HepG2 (cell line): ENCODE measurements around the gene UTP20. TPM values are rescaled to one million over a fixed set of nuclear protein-coding genes. Genes with fewer than 3 reads are reported as not detected.
A peak's percentile ranks its signal among the peaks of the same experiment; 100 is the strongest.

Experiments used
- ATAC-seq: fragments of 200-7000 bp; cut with Tn5 transposase; 3 replicates; pipeline ENCODE4 v1.9.1; 2020; ENCODE audit warnings: mild to moderate bottlenecking, moderate library complexity
- BruUV-seq: library from RNA; stranded (reverse); fragments of 400-500 nt; replicated peaks from 2 replicates; lab custom pipeline; 2021; lab: Mats Ljungman, UMichigan
- CTCF ChIA-PET: fragments of 300-600 bp; formaldehyde crosslinking; extraction: SDS; loops from one replicate; lab custom pipeline; 2021; ENCODE audit warnings: low total read pairs, inconsistent platforms, low intra/inter-chr PET ratio; lab: Yijun Ruan, JAX
- POLR2A ChIA-PET: fragments of 350-600 bp; sonication (Branson Sonifier 250); formaldehyde crosslinking; loops from one replicate; lab custom pipeline; 2020; ENCODE audit warnings: antibody characterized with exemption, inconsistent platforms; lab: Yijun Ruan, JAX
- DNase-seq: peaks from one replicate; pipeline ENCODE4 v3.0.0-alpha.2; 2015; ENCODE audit warnings: low spot score
- FAIRE-seq: peaks from 3 replicates; lab custom pipeline; 2011; peaks lifted over from hg19 to GRCh38; lab: Jason Lieb, UNC
- H2AFZ ChIP-seq: one replicate; pipeline ENCODE4 v1.6.1; 2011; ENCODE audit warnings: low read length, inconsistent platforms
- H3K27ac ChIP-seq: fragments of 300-600 bp; 3 replicates; pipeline ENCODE4 v1.8.0; 2011; ENCODE audit warnings: mixed run types, mild to moderate bottlenecking, mixed read lengths, low read length, inconsistent platforms; ENCODE audit not compliant: insufficient read depth; ENCODE audit errors: extremely low read length
- H3K27me3 ChIP-seq, 2 experiments: fragments of 200-600 bp in 1 of 2; 2 replicates in 1 of 2; 3 replicates in 1 of 2; pipeline versions ENCODE4 v1.6.0 to v1.8.0; 2011; ENCODE audit warnings: low read length in 2 of 2, mild to moderate bottlenecking in 2 of 2, moderate library complexity in 2 of 2, inconsistent platforms in 1 of 2; ENCODE audit not compliant: insufficient read depth in 2 of 2, control insufficient read depth in 1 of 2
- H3K36me3 ChIP-seq, 2 experiments: fragments of 200-600 bp in 1 of 2; replicated peaks in 1 of 2; 2 replicates in 1 of 2; 3 replicates in 1 of 2; pipeline versions ENCODE4 v1.5.1 to v1.8.0; 2011; ENCODE audit warnings: low read length in 2 of 2, inconsistent platforms in 1 of 2; ENCODE audit not compliant: insufficient read depth in 2 of 2, control insufficient read depth in 1 of 2
- H3K4me1 ChIP-seq: 2 replicates; pipeline ENCODE4 v1.5.1; 2012; ENCODE audit warnings: low read length, inconsistent platforms; ENCODE audit not compliant: insufficient read depth
- H3K4me2 ChIP-seq: 2 replicates; pipeline ENCODE4 v1.6.0; 2011; ENCODE audit warnings: low read depth, low read length, inconsistent platforms
- H3K4me3 ChIP-seq, 3 experiments: fragments of 200-600 bp in 1 of 3; sonication (generic), shearing (Covaris generic) in 1 of 3; replicated peaks in 1 of 3; 2 replicates each; pipeline ENCODE4 v1.5.1; 2011 to 2016; ENCODE audit warnings: low read length in 3 of 3, inconsistent platforms in 2 of 3, low read depth in 2 of 3, mild to moderate bottlenecking in 2 of 3, control low read depth in 1 of 3, mixed read lengths in 1 of 3; ENCODE audit not compliant: insufficient read depth in 1 of 3
- H3K79me2 ChIP-seq: one replicate; pipeline ENCODE4 v1.6.1; 2011; ENCODE audit warnings: low read length, inconsistent platforms; ENCODE audit not compliant: insufficient read depth
- H3K9ac ChIP-seq: 2 replicates; pipeline ENCODE4 v1.6.0; 2011; ENCODE audit warnings: mild to moderate bottlenecking, low read depth, low read length, inconsistent platforms; ENCODE audit not compliant: insufficient read depth
- H3K9me3 ChIP-seq: 2 replicates; pipeline ENCODE4 v1.5.1; 2012; ENCODE audit warnings: mild to moderate bottlenecking, low read length
- H4K20me1 ChIP-seq: 2 replicates; pipeline ENCODE4 v1.6.0; 2011; ENCODE audit warnings: inconsistent platforms, mild to moderate bottlenecking, low read length, moderate library complexity; ENCODE audit not compliant: insufficient read depth
- CBFB ChIP-seq: sonication (generic); formaldehyde crosslinking; IDR thresholded peaks from 2 replicates; pipeline ENCODE4 v1.4.0; 2020; ENCODE audit warnings: missing genetic modification reagents
- ELF3 ChIP-seq: IDR thresholded peaks from 2 replicates; pipeline ENCODE4 v1.6.1; 2016; ENCODE audit warnings: missing genetic modification reagents, missing compliant biosample characterization
- FOXK1 ChIP-seq: sonication (generic); formaldehyde crosslinking; IDR thresholded peaks from 2 replicates; pipeline ENCODE4 v1.4.0; 2020; ENCODE audit warnings: low read depth, missing genetic modification reagents, borderline replicate concordance
- MAFF ChIP-seq: IDR thresholded peaks from 2 replicates; pipeline ENCODE4 v1.6.1; 2011; ENCODE audit warnings: low read depth, low read length, improper control_type of control experiment
- MAFK ChIP-seq, 2 experiments: IDR thresholded peaks in 1 of 2; conservative IDR thresholded peaks in 1 of 2; 2 replicates each; pipeline ENCODE4 v1.6.1; 2011; ENCODE audit warnings: improper control_type of control experiment in 2 of 2, low read length in 2 of 2
- RFX1 ChIP-seq: fragments of 450-650 bp; IDR thresholded peaks from 2 replicates; pipeline ENCODE4 v1.6.1; 2017
- TAF1 ChIP-seq: sonication (generic); formaldehyde crosslinking; IDR thresholded peaks from 2 replicates; pipeline ENCODE4 v1.4.0; 2020; ENCODE audit warnings: missing genetic modification reagents
- TCF12 ChIP-seq, 2 experiments: fragments of 450-650 bp in 1 of 2; sonication (generic) in 1 of 2; formaldehyde crosslinking in 1 of 2; IDR thresholded peaks; 2 replicates each; pipeline versions ENCODE4 v1.6.1 to v1.8.0; 2017 to 2022; ENCODE audit warnings: antibody characterized with exemption in 1 of 2, mild to moderate bottlenecking in 1 of 2, missing genetic modification reagents in 1 of 2, moderate library complexity in 1 of 2
- ZBTB37 ChIP-seq: sonication (generic); formaldehyde crosslinking; IDR thresholded peaks from 2 replicates; pipeline ENCODE4 v1.4.0; 2020; ENCODE audit warnings: mild to moderate bottlenecking, missing genetic modification reagents
- ZNF160 ChIP-seq: sonication (generic); formaldehyde crosslinking; IDR thresholded peaks from 2 replicates; pipeline ENCODE4 v1.8.0; 2022; ENCODE audit warnings: mild to moderate bottlenecking, inconsistent platforms, missing genetic modification reagents
- ZNF562 ChIP-seq: sonication (generic); formaldehyde crosslinking; IDR thresholded peaks from 2 replicates; pipeline ENCODE4 v1.8.0; 2022; ENCODE audit warnings: missing genetic modification reagents, borderline replicate concordance
- WGBS: methylation state at CpG from one replicate; pipeline ENCODE4 v1.1.6; 2017; ENCODE audit warnings: low lambda C conversion rate; 5-methylcytosine and 5-hydroxymethylcytosine counted together
- in situ Hi-C: cut with HindIII; loops from 2 replicates; pipeline ENCODE4 v1.10.0; 2017; ENCODE audit warnings: low pct_unique_long_range_greater_than_20kb; ENCODE audit not compliant: extremely low pct_ligation_motif_present
- intact Hi-C: fragments of 100-400 bp; cut with micrococcal nuclease; formaldehyde crosslinking; loops from one replicate; pipeline ENCODE4 v1.10.0; 2022; ENCODE audit not compliant: unreplicated experiment
- polyA plus RNA-seq, 8 experiments: library from polyadenylated mRNA; depleted of rRNA in 3 of 8; stranded (reverse) in 7 of 8; unstranded in 1 of 8; fragments of >200 nt; fragmentation: Illumina TruSeq in 4 of 8; extraction: Trizol in 4 of 8; gene quantifications; 2 replicates each; pipeline versions ENCODE4 v1.2.1 to v1.2.3, GENCODE V29; 2011 to 2016; ENCODE audit warnings: low read depth in 4 of 8, missing spikeins in 1 of 8, mixed read lengths in 1 of 8; ENCODE audit not compliant: insufficient read depth in 1 of 8
- total RNA-seq, 5 experiments: library from RNA; depleted of rRNA; stranded (reverse); fragments of >200 nt; fragmentation: Illumina TruSeq; extraction: Trizol; gene quantifications; 2 replicates each; pipeline ENCODE4 v1.2.3, GENCODE V29; 2016; ENCODE audit warnings: low read depth in 1 of 5
- TF ChIP-seq, protein P1 (sequence below): IDR thresholded peaks from 2 replicates; pipeline ENCODE4 v1.4.0; 2020; ENCODE audit warnings: mild to moderate bottlenecking, missing genetic modification reagents

UTP20 gene
- total and polyA plus RNA-seq, 2 of the 13 experiments (the other 11 are each of a cell fraction or from before 2014, with no cell fraction given), result 9.0 to 38.5 TPM

GRCh38 chr12:101414533-101415119 lies 134.7 kb downstream of the UTP20 start (continued):
- TF ChIP-seq ELF3 (CRISPR knock-in tag), result 0 out of 2 replicates have a peak, but pooled peaks have one; percentile 26
- TF ChIP-seq, protein P1, sequence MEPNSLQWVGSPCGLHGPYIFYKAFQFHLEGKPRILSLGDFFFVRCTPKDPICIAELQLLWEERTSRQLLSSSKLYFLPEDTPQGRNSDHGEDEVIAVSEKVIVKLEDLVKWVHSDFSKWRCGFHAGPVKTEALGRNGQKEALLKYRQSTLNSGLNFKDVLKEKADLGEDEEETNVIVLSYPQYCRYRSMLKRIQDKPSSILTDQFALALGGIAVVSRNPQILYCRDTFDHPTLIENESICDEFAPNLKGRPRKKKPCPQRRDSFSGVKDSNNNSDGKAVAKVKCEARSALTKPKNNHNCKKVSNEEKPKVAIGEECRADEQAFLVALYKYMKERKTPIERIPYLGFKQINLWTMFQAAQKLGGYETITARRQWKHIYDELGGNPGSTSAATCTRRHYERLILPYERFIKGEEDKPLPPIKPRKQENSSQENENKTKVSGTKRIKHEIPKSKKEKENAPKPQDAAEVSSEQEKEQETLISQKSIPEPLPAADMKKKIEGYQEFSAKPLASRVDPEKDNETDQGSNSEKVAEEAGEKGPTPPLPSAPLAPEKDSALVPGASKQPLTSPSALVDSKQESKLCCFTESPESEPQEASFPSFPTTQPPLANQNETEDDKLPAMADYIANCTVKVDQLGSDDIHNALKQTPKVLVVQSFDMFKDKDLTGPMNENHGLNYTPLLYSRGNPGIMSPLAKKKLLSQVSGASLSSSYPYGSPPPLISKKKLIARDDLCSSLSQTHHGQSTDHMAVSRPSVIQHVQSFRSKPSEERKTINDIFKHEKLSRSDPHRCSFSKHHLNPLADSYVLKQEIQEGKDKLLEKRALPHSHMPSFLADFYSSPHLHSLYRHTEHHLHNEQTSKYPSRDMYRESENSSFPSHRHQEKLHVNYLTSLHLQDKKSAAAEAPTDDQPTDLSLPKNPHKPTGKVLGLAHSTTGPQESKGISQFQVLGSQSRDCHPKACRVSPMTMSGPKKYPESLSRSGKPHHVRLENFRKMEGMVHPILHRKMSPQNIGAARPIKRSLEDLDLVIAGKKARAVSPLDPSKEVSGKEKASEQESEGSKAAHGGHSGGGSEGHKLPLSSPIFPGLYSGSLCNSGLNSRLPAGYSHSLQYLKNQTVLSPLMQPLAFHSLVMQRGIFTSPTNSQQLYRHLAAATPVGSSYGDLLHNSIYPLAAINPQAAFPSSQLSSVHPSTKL (CRISPR knock-in tag), result 0 out of 2 replicates have a peak, but pooled peaks have one; percentile 26

GRCh38 chr12:101415228-101415627 lies 135.3 kb downstream of the UTP20 start:
- in situ Hi-C loops (loop anchor here (10.0 to 25.0 kb wide), 2 partner anchors 347 to 420 kb away; partner anchors contain the start of gene GNPTAB), intact Hi-C loops (loop anchor here (2.0 kb wide), 1 partner anchor 76 kb away; no protein-coding TSS in a partner anchor)
- H2AFZ ChIP-seq, result no peak overlapping the region
- H3K4me1 ChIP-seq, result peaks cover 2% of the 10 kb centered on the region; the same call in 1 of the 2 replicates
- no peak overlapping the region for H3K27ac ChIP-seq
- no peak overlapping the region for H3K4me2 ChIP-seq
- H3K79me2 ChIP-seq, result no peaks in the 10 kb centered on the region
- H3K9ac ChIP-seq, result no peak overlapping the region
- ChIA-PET CTCF (interaction anchor here (1.3 to 2.3 kb wide), 2 partner anchors 416 to 424 kb away, joined by 3 to 11 read pairs; no protein-coding TSS in a partner anchor), POLR2A (no interaction called here)
- H3K27me3 ChIP-seq, result no peaks in the 10 kb centered on the region
- H3K36me3 ChIP-seq, result no peaks in the 10 kb centered on the region
- H3K9me3 ChIP-seq, result no peaks in the 10 kb centered on the region
- ATAC-seq (no peak), DNase-seq (no peak), FAIRE-seq (no peak)
- TF ChIP-seq CBFB (no peak), ZBTB37 (no peak), TCF12 (IDR thresholded peaks at IDR 0.05) (no peak), TCF12 (CRISPR knock-in tag; IDR thresholded peaks at IDR 0.05) (no peak), RFX1 (no peak), MAFF (peak; percentile 41; the same call in 1 of the 2 replicates), FOXK1 (CRISPR knock-in tag) (no peak), TAF1 (no peak), ZNF562 (CRISPR knock-in tag) (no peak), ZNF160 (CRISPR knock-in tag) (no peak), MAFK (conservative IDR thresholded peaks at IDR 0.05 in 1 of 2, IDR thresholded peaks at IDR 0.05 in 1 of 2; ENCODE audit: low read length in 2 of 2) (peak in 1 of 2 experiments; percentile 62; a peak in 3 of 4 replicates)
- H4K20me1 ChIP-seq, result no peaks in the 10 kb centered on the region
- WGBS, result 0% methylated on average over 1 of the region's 1 CpG
- H3K4me3 ChIP-seq, result no peak overlapping the region
- no TSS peak for BruUV-seq
